ENCODE measurements around the gene MS4A3.
"Not testable (repeated sequence)": the region's sequence is repeated elsewhere in the genome, so short reads cannot be mapped to it uniquely, and the experiment has no call there.

Gene MS4A3

GRCh38 chr11:60077216-60077817, 20.9 kb downstream of the MS4A3 start:
- in situ Hi-C loops (cut with HindIII; ENCODE audit: low pct_unique_long_range_greater_than_20kb, low sequenced_read_pairs): no loop called here
- peak in 1 of 2 experiments; percentile 51 for DNase-seq (ENCODE audit: low read depth in 1 of 2, low spot score in 1 of 2)

GRCh38 chr11:60077981-60078380, 21.5 kb downstream of the MS4A3 start:
- TF ChIP-seq JUND (IDR thresholded peaks at IDR 0.05; ENCODE audit: low read depth): no peak
- in situ Hi-C loops (cut with HindIII; ENCODE audit: low pct_unique_long_range_greater_than_20kb, low sequenced_read_pairs): no loop called here

More at GRCh38 chr11:60077216-60077817, 20.9 kb downstream of the MS4A3 start:
- no peak for TF ChIP-seq JUND (IDR thresholded peaks at IDR 0.05; ENCODE audit: low read depth)

GRCh38 chr11:60078745-60079144, 22.3 kb downstream of the MS4A3 start:
- TF ChIP-seq JUND (IDR thresholded peaks at IDR 0.05; ENCODE audit: low read depth): no peak
- no peak for DNase-seq (ENCODE audit: low read depth in 1 of 2, low spot score in 1 of 2)
- in situ Hi-C loops (cut with HindIII; ENCODE audit: low pct_unique_long_range_greater_than_20kb, low sequenced_read_pairs): no loop called here

More at GRCh38 chr11:60077981-60078380, 21.5 kb downstream of the MS4A3 start:
- no peak for DNase-seq (ENCODE audit: low read depth in 1 of 2, low spot score in 1 of 2)

- TF ChIP-seq JUND (IDR thresholded peaks at IDR 0.05; ENCODE audit: low read depth): no peak
- no peak for DNase-seq (ENCODE audit: low read depth in 1 of 2, low spot score in 1 of 2)
- in situ Hi-C loops (cut with HindIII; ENCODE audit: low pct_unique_long_range_greater_than_20kb, low sequenced_read_pairs): no loop called here
Measured at GRCh38 chr11:60080535-60080934, 24.1 kb downstream of the MS4A3 start.

- no peak for TF ChIP-seq JUND (IDR thresholded peaks at IDR 0.05; ENCODE audit: low read depth)
- DNase-seq (ENCODE audit: low read depth in 1 of 2, low spot score in 1 of 2): peak in 1 of 2 experiments; percentile 84
- in situ Hi-C loops (cut with HindIII; ENCODE audit: low pct_unique_long_range_greater_than_20kb, low sequenced_read_pairs): no loop called here
Measured at GRCh38 chr11:60084631-60085273, 28.3 kb downstream of the MS4A3 start.

- no peak for DNase-seq (ENCODE audit: low read depth in 1 of 2, low spot score in 1 of 2)
- TF ChIP-seq JUND (IDR thresholded peaks at IDR 0.05; ENCODE audit: low read depth): no peak
- in situ Hi-C loops (cut with HindIII; ENCODE audit: low pct_unique_long_range_greater_than_20kb, low sequenced_read_pairs): no loop called here
Measured at GRCh38 chr11:60085909-60086308, 29.4 kb downstream of the MS4A3 start.

- no peak for DNase-seq (ENCODE audit: low read depth in 1 of 2, low spot score in 1 of 2)
- TF ChIP-seq JUND (IDR thresholded peaks at IDR 0.05; ENCODE audit: low read depth): no peak
- in situ Hi-C loops (cut with HindIII; ENCODE audit: low pct_unique_long_range_greater_than_20kb, low sequenced_read_pairs): no loop called here
Measured at GRCh38 chr11:60087239-60087638, 30.8 kb downstream of the MS4A3 start.

GRCh38 chr11:60088364-60088763, 31.9 kb downstream of the MS4A3 start, which contains the start of gene MS4A2:
Gene MS4A2 (plus strand): TSS chr11:60088664. CDS start chr11:60088766, 102 bp downstream.
- in situ Hi-C loops (cut with HindIII; ENCODE audit: low pct_unique_long_range_greater_than_20kb, low sequenced_read_pairs): no loop called here
- no peak for DNase-seq (ENCODE audit: low read depth in 1 of 2, low spot score in 1 of 2)
- no peak for TF ChIP-seq JUND (IDR thresholded peaks at IDR 0.05; ENCODE audit: low read depth)

GRCh38 chr11:60095477-60096120, 39.1 kb downstream of the MS4A3 start:
- in situ Hi-C loops (cut with HindIII; ENCODE audit: low pct_unique_long_range_greater_than_20kb, low sequenced_read_pairs): no loop called here
- DNase-seq (ENCODE audit: low read depth in 1 of 2, low spot score in 1 of 2): no peak
- TF ChIP-seq JUND (IDR thresholded peaks at IDR 0.05; ENCODE audit: low read depth): no peak

- in situ Hi-C loops (cut with HindIII; ENCODE audit: low pct_unique_long_range_greater_than_20kb, low sequenced_read_pairs): no loop called here
Measured at GRCh38 chr11:60097189-60097588, 40.7 kb downstream of the MS4A3 start.

GRCh38 chr11:60098508-60098907, 42.0 kb downstream of the MS4A3 start:
- peak in 1 of 2 experiments; percentile 20 for DNase-seq (ENCODE audit: low read depth in 1 of 2, low spot score in 1 of 2)
- TF ChIP-seq JUND (IDR thresholded peaks at IDR 0.05; ENCODE audit: low read depth): no peak
- in situ Hi-C loops (cut with HindIII; ENCODE audit: low pct_unique_long_range_greater_than_20kb, low sequenced_read_pairs): no loop called here

More at GRCh38 chr11:60097189-60097588, 40.7 kb downstream of the MS4A3 start:
- TF ChIP-seq JUND (IDR thresholded peaks at IDR 0.05; ENCODE audit: low read depth): no peak
- no peak for DNase-seq (ENCODE audit: low read depth in 1 of 2, low spot score in 1 of 2)

- no peak for DNase-seq (ENCODE audit: low read depth in 1 of 2, low spot score in 1 of 2)
- no peak for TF ChIP-seq JUND (IDR thresholded peaks at IDR 0.05; ENCODE audit: low read depth)
- in situ Hi-C loops (cut with HindIII; ENCODE audit: low pct_unique_long_range_greater_than_20kb, low sequenced_read_pairs): no loop called here
Measured at GRCh38 chr11:60100516-60100915, 44.1 kb downstream of the MS4A3 start.

GRCh38 chr11:60101368-60101767, 44.9 kb downstream of the MS4A3 start:
- DNase-seq (ENCODE audit: low read depth in 1 of 2, low spot score in 1 of 2); in situ Hi-C loops (cut with HindIII; ENCODE audit: low pct_unique_long_range_greater_than_20kb, low sequenced_read_pairs): not testable (repeated sequence)

GRCh38 chr11:60104471-60105115, 48.1 kb downstream of the MS4A3 start:
- in situ Hi-C loops (cut with HindIII; ENCODE audit: low pct_unique_long_range_greater_than_20kb, low sequenced_read_pairs); DNase-seq (ENCODE audit: low read depth in 1 of 2, low spot score in 1 of 2): not testable (repeated sequence)

- in situ Hi-C loops (cut with HindIII; ENCODE audit: low pct_unique_long_range_greater_than_20kb, low sequenced_read_pairs); DNase-seq (ENCODE audit: low read depth in 1 of 2, low spot score in 1 of 2): not testable (repeated sequence)
Measured at GRCh38 chr11:60108631-60109030, 52.2 kb downstream of the MS4A3 start.

Data from T47D (cell line).